Endodermal cell (in vitro differentiated cells): ENCODE measurements around the gene MCTP1. TPM values are rescaled to one million over a fixed set of nuclear protein-coding genes. Genes with fewer than 3 reads are reported as not detected.

Experiments
- DNase-seq: peaks from one replicate; pipeline ENCODE4 v3.0.0-alpha.2; 2017
- H3K27ac ChIP-seq: 2 replicates; pipeline ENCODE4 v1.5.1; 2013; ENCODE audit warnings: mild to moderate bottlenecking, low read depth, low read length, moderate library complexity
- H3K27me3 ChIP-seq: 2 replicates; pipeline ENCODE4 v1.6.1; 2013; ENCODE audit warnings: mild to moderate bottlenecking, low read length, moderate library complexity; ENCODE audit not compliant: insufficient read depth, control insufficient read depth, poor library complexity, severe bottlenecking
- H3K36me3 ChIP-seq: 2 replicates; pipeline ENCODE4 v1.7.0; 2013; ENCODE audit warnings: mild to moderate bottlenecking, low read length, moderate library complexity; ENCODE audit not compliant: control insufficient read depth, insufficient read depth
- H3K4me1 ChIP-seq: one replicate; pipeline ENCODE4 v1.7.0; 2013; ENCODE audit warnings: low read length; ENCODE audit not compliant: control insufficient read depth, insufficient read depth
- H3K4me3 ChIP-seq: 2 replicates; pipeline ENCODE4 v1.5.1; 2013; ENCODE audit warnings: mild to moderate bottlenecking, low read length, moderate library complexity
- H3K9ac ChIP-seq: 2 replicates; pipeline ENCODE4 v1.6.1; 2013; ENCODE audit warnings: mild to moderate bottlenecking, low read length, moderate library complexity; ENCODE audit not compliant: poor library complexity, severe bottlenecking; ENCODE audit errors: extremely low read depth
- H3K9me3 ChIP-seq: 2 replicates; pipeline ENCODE4 v1.6.1; 2013; ENCODE audit warnings: mild to moderate bottlenecking, low read length, moderate library complexity; ENCODE audit not compliant: control insufficient read depth
- H3K27ac Mint-ChIP-seq: 2 replicates; pipeline ENCODE4 v1.8.0; 2020; ENCODE audit warnings: mixed read lengths
- H3K27me3 Mint-ChIP-seq: 2 replicates; pipeline ENCODE4 v1.8.0; 2021; ENCODE audit warnings: mild to moderate bottlenecking, mixed read lengths; ENCODE audit not compliant: insufficient read depth
- H3K36me3 Mint-ChIP-seq: 2 replicates; pipeline ENCODE4 v1.8.0; 2020; ENCODE audit warnings: low read depth, mixed read lengths
- H3K4me1 Mint-ChIP-seq: 2 replicates; pipeline ENCODE4 v1.8.0; 2020; ENCODE audit warnings: mixed read lengths
- H3K4me3 Mint-ChIP-seq: 2 replicates; pipeline ENCODE4 v1.8.0; 2020; ENCODE audit warnings: mild to moderate bottlenecking, moderate library complexity, mixed read lengths
- H3K9me3 Mint-ChIP-seq: 2 replicates; pipeline ENCODE4 v1.8.0; 2020; ENCODE audit warnings: mild to moderate bottlenecking, mixed read lengths
- WGBS, 2 experiments: methylation state at CpG; one replicate each; pipeline versions ENCODE4 v1.1.5 to v1.1.7; 2013; ENCODE audit warnings: missing lambda C conversion rate in 2 of 2, mixed read lengths in 1 of 2; ENCODE audit not compliant: insufficient coverage in 1 of 2, insufficient read length in 1 of 2; 5-methylcytosine and 5-hydroxymethylcytosine counted together
- total RNA-seq, 2 donors: library from RNA; stranded (reverse); fragmentation: NEBNext Ultra II Directional in 1 of 2; extraction: Animal tissue kit (Norgen Biotek cat#: 25700) in 1 of 2; gene quantifications; 2 replicates in 1 of 2; 3 replicates in 1 of 2; pipeline ENCODE4 v1.2.1, GENCODE V29; 2021
- TF ChIP-seq, protein P1 (sequence below): fragments of 200-600 bp; sonication (generic); conservative IDR thresholded peaks from 2 replicates; pipeline ENCODE4 v1.5.0; 2021; ENCODE audit warnings: antibody characterized with exemption, mild to moderate bottlenecking

The MCTP1 gene
- total RNA-seq, 2 donors from 2014 or later: 0.71 to 3.7 TPM

DNA sequence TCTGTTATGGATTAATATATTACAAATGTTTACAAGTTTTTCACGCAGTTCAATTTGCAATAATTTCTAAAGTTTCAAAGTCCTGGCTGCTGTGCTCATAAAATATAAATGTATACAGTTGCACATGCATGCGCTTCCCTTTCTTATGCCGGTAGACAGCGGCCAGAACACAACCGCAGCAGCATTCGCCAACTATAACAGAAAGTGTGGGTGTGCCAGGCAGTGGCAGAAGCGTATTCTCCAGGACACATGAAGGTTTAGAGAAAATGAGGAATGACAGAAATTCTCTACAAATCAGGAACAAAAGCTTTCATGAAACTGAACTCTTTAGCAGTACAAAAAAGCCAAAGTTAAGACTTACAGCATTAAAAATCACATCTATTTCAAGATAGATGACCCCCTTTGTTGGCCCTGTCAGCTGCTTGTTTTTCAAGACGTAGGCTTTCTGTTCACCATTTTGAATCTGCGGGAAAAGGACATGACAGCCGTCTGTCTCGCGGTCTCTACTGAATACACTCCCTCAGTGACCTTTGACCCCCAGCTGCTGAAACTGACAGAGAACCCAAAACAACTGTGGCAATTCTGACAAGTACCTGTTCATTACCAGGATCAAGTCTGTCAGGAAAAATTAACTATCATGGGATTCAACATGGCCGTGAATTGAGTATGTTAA is 414.2 kb downstream of the MCTP1 start:
- 81 to 86% methylated on average over 5 to 13 of the region's 13 CpGs for WGBS, 2 experiments
- peak overlapping the region; percentile 31 for H3K27ac ChIP-seq
- peak overlapping the region; percentile 74 for H3K27ac Mint-ChIP-seq

DNA sequence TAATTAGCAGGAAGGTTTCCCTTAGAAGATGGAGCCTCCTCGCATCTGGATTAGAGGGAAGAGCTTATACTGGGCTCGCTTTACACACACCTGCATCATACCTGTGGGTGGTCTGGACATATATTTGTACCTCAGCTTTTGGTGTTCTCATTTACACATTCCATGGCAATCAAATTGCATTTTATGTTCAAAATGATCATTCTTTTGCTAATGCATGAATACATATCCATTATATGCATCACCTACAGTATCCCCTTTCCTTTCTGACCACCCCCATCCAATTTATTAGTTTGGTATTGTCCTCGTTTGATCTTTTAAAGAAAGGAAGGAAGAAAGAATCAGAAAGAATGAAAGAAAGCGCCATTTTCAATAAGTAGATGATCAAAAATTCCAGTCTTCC is 415.0 kb downstream of the MCTP1 start:
- Histone ChIP-seq H3K9ac (no peak overlapping the region), H3K36me3 (no peaks in the 10 kb centered on the region), H3K4me3 (no peak overlapping the region), H3K9me3 (no peaks in the 10 kb centered on the region), H3K4me1 (no peaks in the 10 kb centered on the region), H3K27ac (no peak overlapping the region), H3K27me3 (no peaks in the 10 kb centered on the region)
- 96% methylated on average over 3 of the region's 4 CpGs; no CpG with 5 or more reads in 1 of the 2 experiments for WGBS, 2 experiments
- H3K36me3 Mint-ChIP-seq: no peaks in the 10 kb centered on the region
- H3K27ac Mint-ChIP-seq: no peak overlapping the region
- TF ChIP-seq, protein P1, sequence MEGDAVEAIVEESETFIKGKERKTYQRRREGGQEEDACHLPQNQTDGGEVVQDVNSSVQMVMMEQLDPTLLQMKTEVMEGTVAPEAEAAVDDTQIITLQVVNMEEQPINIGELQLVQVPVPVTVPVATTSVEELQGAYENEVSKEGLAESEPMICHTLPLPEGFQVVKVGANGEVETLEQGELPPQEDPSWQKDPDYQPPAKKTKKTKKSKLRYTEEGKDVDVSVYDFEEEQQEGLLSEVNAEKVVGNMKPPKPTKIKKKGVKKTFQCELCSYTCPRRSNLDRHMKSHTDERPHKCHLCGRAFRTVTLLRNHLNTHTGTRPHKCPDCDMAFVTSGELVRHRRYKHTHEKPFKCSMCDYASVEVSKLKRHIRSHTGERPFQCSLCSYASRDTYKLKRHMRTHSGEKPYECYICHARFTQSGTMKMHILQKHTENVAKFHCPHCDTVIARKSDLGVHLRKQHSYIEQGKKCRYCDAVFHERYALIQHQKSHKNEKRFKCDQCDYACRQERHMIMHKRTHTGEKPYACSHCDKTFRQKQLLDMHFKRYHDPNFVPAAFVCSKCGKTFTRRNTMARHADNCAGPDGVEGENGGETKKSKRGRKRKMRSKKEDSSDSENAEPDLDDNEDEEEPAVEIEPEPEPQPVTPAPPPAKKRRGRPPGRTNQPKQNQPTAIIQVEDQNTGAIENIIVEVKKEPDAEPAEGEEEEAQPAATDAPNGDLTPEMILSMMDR: no peak
- DNase-seq: no peak
- no peak overlapping the region for H3K4me3 Mint-ChIP-seq
- H3K9me3 Mint-ChIP-seq: no peaks in the 10 kb centered on the region
- H3K4me1 Mint-ChIP-seq: peaks cover 8% of the 10 kb centered on the region
- H3K27me3 Mint-ChIP-seq: no peaks in the 10 kb centered on the region

More for the DNA sequence above, 414.2 kb downstream of the MCTP1 start:
- no peaks in the 10 kb centered on the region for H3K9me3 Mint-ChIP-seq
- Histone ChIP-seq H3K4me3 (no peak overlapping the region), H3K36me3 (no peaks in the 10 kb centered on the region), H3K9me3 (no peaks in the 10 kb centered on the region), H3K27me3 (no peaks in the 10 kb centered on the region), H3K9ac (no peak overlapping the region), H3K4me1 (no peaks in the 10 kb centered on the region)
- H3K4me3 Mint-ChIP-seq: no peak overlapping the region
- DNase-seq: peak; percentile 69
- H3K27me3 Mint-ChIP-seq: no peaks in the 10 kb centered on the region
- TF ChIP-seq, protein P1: no peak
- H3K36me3 Mint-ChIP-seq: no peaks in the 10 kb centered on the region
- H3K4me1 Mint-ChIP-seq: peaks cover 12% of the 10 kb centered on the region

DNA sequence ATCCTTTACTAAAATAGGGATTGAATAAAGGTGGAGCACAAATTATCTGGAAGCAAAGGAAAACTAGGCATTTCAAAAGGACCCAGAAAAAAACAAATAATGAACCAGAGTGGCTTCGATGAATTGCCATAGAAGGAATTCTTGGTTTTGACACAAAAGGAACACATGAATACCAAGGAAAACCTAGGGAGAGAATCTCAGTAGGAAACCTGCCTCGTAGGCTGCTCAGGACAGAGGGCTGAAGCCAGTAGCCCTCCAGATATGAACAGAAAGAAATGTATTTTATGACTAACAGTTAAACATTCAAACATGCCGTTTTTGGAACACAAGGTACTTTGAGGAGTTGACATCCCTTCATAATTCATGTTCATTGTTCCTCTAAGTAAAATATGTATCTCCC is 420.9 kb downstream of the MCTP1 start:
- TF ChIP-seq, protein P1: no peak
- no peaks in the 10 kb centered on the region for H3K36me3 Mint-ChIP-seq
- no peaks in the 10 kb centered on the region for H3K9me3 Mint-ChIP-seq
- Histone ChIP-seq H3K4me3 (no peak overlapping the region), H3K27ac (no peak overlapping the region), H3K9ac (no peak overlapping the region), H3K27me3 (no peaks in the 10 kb centered on the region), H3K36me3 (no peaks in the 10 kb centered on the region), H3K4me1 (no peaks in the 10 kb centered on the region), H3K9me3 (no peaks in the 10 kb centered on the region)
- no peaks in the 10 kb centered on the region for H3K27me3 Mint-ChIP-seq
- peaks cover 4% of the 10 kb centered on the region for H3K4me1 Mint-ChIP-seq
- DNase-seq: no peak
- no peak overlapping the region for H3K27ac Mint-ChIP-seq
- WGBS, 2 experiments: 27 to 58% methylated on average over 1 to 3 of the region's 3 CpGs
- no peak overlapping the region for H3K4me3 Mint-ChIP-seq
